Esophagus squamous epithelium (tissue), 5 donors: ENCODE data around the gene TRIOBP. TPM values are rescaled to one million over a fixed set of nuclear protein-coding genes. Genes with fewer than 3 reads are reported as not detected.
"Not testable (repeated sequence)": the region's sequence is repeated elsewhere in the genome, so short reads cannot be mapped to it uniquely, and the experiment has no call there.

ENCODE experiments used
- DNase-seq: peaks from one replicate; lab custom pipeline; 2025; lab: John Stamatoyannopoulos, UW
- H3K27ac ChIP-seq, 4 donors: fragments of 200-600 bp; sonication (generic); one replicate each; pipeline ENCODE4 v1.5.1; 2016 to 2019; ENCODE audit warnings: mild to moderate bottlenecking in 1 of 4
- H3K27me3 ChIP-seq, 4 donors: fragments of 200-600 bp; sonication (generic); 1 replicate in 3 of 4; 2 replicates in 1 of 4; pipeline versions ENCODE4 v1.5.1 to v1.6.0; 2017 to 2021; ENCODE audit warnings: antibody characterized with exemption in 1 of 4
- H3K36me3 ChIP-seq, 3 donors: fragments of 200-600 bp; sonication (generic); one replicate each; pipeline ENCODE4 v1.5.1; 2016 to 2019
- H3K4me1 ChIP-seq, 3 donors: fragments of 200-600 bp; sonication (generic); one replicate each; pipeline ENCODE4 v1.5.1; 2017 to 2019
- H3K4me3 ChIP-seq, 4 donors: fragments of 200-600 bp; sonication (generic); 1 replicate in 3 of 4; 2 replicates in 1 of 4; pipeline ENCODE4 v1.5.1; 2016 to 2019; ENCODE audit warnings: mild to moderate bottlenecking in 2 of 4, moderate library complexity in 1 of 4
- H3K9me3 ChIP-seq, 3 donors: fragments of 200-600 bp; sonication (generic); one replicate each; pipeline ENCODE4 v1.5.1; 2016 to 2019
- POLR2A ChIP-seq, 4 donors: fragments of 450-650 bp; IDR thresholded peaks; one replicate each; pipeline ENCODE4 v1.6.1; 2017; ENCODE audit warnings: antibody characterized with exemption in 4 of 4, mild to moderate bottlenecking in 4 of 4, moderate library complexity in 3 of 4
- WGBS, 2 donors: methylation state at CpG; one replicate each; pipeline ENCODE4 v1.1.5; 2018; 5-methylcytosine and 5-hydroxymethylcytosine counted together
- intact Hi-C: fragments of 100-400 bp; cut with DNase I; formaldehyde crosslinking; loops from one replicate; pipeline ENCODE4 v1.15.0; 2022
- total RNA-seq, 4 donors: library from RNA; depleted of rRNA; stranded (reverse); fragments of >200 nt; gene quantifications; one replicate each; pipeline ENCODE4 v1.1.0, GENCODE V29; 2016
- TF ChIP-seq, protein P1 (sequence below), 6 experiments: fragments of 450-650 bp in 4 of 6; fragments of 200-600 bp in 2 of 6; sonication (generic) in 2 of 6; IDR thresholded peaks; one replicate each; pipeline ENCODE4 v1.5.1; 2016 to 2019; ENCODE audit warnings: antibody characterized with exemption in 6 of 6, mild to moderate bottlenecking in 4 of 6, moderate library complexity in 4 of 6
- donor health status: DM: yes; HTN: yes; CAD: no.

The TRIOBP gene
- total RNA-seq, 4 donors from 2014 or later: 67.6 to 149 (median 108) TPM

DNA sequence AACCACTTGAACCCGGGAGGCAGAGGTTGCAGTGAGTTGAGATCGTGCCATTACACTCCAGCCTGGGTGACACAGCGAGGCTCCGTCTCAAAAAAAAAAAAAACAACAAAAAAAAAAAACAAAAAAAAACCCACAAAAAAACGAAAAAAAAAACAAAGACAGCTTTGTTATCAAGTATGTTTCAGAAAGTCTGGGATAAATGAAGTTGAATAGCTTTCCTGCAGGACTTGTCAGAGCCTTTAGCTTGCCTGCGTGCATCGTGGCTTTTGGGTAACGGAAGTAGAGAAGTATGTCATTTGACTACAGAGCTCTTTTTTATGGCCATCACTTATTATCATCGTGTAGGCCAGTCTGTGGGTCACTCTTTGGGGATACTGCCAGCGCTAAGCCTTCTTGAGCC lies 14.6 kb downstream of the TRIOBP start:
- intact Hi-C loops: no loop called here
- H3K36me3 ChIP-seq: peaks cover 0 to 4% (median 0%) of the 10 kb centered on the region in 3 donors
- peaks cover 0 to 16% (median 0%) of the 10 kb centered on the region in 3 donors for H3K4me1 ChIP-seq
- H3K4me3 ChIP-seq: no peak overlapping the region
- WGBS, 2 donors: 84% methylated on average over 7 to 10 of the region's 10 CpGs
- H3K9me3 ChIP-seq: no peaks in the 10 kb centered on the region
- H3K27ac ChIP-seq: no peak overlapping the region
- DNase-seq: no peak
- no peaks in the 10 kb centered on the region for H3K27me3 ChIP-seq
- no peak for TF ChIP-seq POLR2A (IDR thresholded peaks at IDR 0.05)
- TF ChIP-seq, protein P1, sequence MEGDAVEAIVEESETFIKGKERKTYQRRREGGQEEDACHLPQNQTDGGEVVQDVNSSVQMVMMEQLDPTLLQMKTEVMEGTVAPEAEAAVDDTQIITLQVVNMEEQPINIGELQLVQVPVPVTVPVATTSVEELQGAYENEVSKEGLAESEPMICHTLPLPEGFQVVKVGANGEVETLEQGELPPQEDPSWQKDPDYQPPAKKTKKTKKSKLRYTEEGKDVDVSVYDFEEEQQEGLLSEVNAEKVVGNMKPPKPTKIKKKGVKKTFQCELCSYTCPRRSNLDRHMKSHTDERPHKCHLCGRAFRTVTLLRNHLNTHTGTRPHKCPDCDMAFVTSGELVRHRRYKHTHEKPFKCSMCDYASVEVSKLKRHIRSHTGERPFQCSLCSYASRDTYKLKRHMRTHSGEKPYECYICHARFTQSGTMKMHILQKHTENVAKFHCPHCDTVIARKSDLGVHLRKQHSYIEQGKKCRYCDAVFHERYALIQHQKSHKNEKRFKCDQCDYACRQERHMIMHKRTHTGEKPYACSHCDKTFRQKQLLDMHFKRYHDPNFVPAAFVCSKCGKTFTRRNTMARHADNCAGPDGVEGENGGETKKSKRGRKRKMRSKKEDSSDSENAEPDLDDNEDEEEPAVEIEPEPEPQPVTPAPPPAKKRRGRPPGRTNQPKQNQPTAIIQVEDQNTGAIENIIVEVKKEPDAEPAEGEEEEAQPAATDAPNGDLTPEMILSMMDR (IDR thresholded peaks at IDR 0.05): no peak

GRCh38 chr22:37713761-37714160 lies 16.9 kb downstream of the TRIOBP start:
- H3K36me3 ChIP-seq: peaks cover 0 to 4% (median 0%) of the 10 kb centered on the region in 3 donors
- no peak for TF ChIP-seq POLR2A (IDR thresholded peaks at IDR 0.05)
- TF ChIP-seq, protein P1 (IDR thresholded peaks at IDR 0.05): no peak
- no peak overlapping the region for H3K27ac ChIP-seq
- intact Hi-C loops: no loop called here
- peaks cover 0 to 19% (median 0%) of the 10 kb centered on the region in 3 donors for H3K4me1 ChIP-seq
- no peaks in the 10 kb centered on the region for H3K9me3 ChIP-seq
- H3K27me3 ChIP-seq: no peaks in the 10 kb centered on the region
- DNase-seq: no peak
- WGBS, 2 donors: 89 to 93% methylated on average over 7 of the region's 7 CpGs
- no peak overlapping the region for H3K4me3 ChIP-seq

- WGBS, 2 donors: 83 to 89% methylated on average over 2 of the region's 2 CpGs
- TF ChIP-seq, protein P1 (IDR thresholded peaks at IDR 0.05): no peak
- no peak for TF ChIP-seq POLR2A (IDR thresholded peaks at IDR 0.05)
- H3K36me3 ChIP-seq: peaks cover 0 to 4% (median 0%) of the 10 kb centered on the region in 3 donors
- peaks cover 0 to 16% (median 0%) of the 10 kb centered on the region in 3 donors for H3K4me1 ChIP-seq
- H3K4me3 ChIP-seq: no peak overlapping the region
- DNase-seq: no peak
- H3K27ac ChIP-seq: no peak overlapping the region
- H3K27me3 ChIP-seq: no peaks in the 10 kb centered on the region
- intact Hi-C loops: no loop called here
- H3K9me3 ChIP-seq: no peaks in the 10 kb centered on the region
Observed at GRCh38 chr22:37714634-37715033, 17.8 kb downstream of the TRIOBP start.

DNA sequence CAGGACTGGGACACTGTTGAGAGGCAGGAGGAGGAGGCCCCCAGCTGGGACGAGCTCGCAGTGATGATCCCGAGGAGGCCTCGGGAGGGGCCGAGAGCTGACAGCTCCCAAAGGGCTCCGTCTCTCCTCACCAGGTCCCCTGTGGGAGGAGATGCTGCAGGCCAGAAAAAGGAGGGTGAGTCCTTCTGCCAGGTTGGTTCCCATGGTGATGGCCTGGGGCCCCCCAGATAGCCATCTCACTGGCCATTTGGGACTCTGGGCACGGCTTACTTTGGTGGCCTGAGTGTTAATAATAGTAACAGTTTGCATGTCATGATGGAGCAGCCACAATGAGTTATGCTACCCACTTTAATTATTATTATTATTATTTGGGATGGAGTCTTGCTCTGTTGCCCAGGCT lies 18.9 kb downstream of the TRIOBP start:
- WGBS, 2 donors: 93% methylated on average over 4 to 5 of the region's 7 CpGs
- Histone ChIP-seq H3K4me1 (peaks cover 0 to 9% (median 0%) of the 10 kb centered on the region in 3 donors), H3K27ac (no peak overlapping the region)

DNA sequence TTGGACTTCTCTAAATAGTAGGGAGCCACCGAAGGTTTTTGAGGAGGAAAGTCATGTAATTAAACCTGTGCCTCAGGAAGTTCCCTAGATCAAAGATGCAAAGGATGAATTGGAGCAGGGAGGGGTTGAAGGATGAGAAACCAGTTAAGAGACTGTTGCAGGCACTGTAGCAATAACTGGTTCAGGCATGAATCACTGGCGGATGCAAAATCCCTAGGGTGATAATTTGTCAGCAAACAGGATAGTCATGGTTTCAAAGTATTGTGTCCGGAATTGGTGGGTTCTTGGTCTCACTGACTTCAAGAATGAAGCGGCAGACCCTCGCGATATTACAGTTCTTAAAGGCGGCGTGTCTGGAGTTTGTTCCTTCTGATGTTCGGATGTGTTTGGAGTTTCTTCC lies 19.9 kb downstream of the TRIOBP start:
- Histone ChIP-seq H3K4me3 (no peak overlapping the region), H3K36me3 (peaks cover 0 to 4% (median 0%) of the 10 kb centered on the region in 3 donors), H3K27ac (no peak overlapping the region), H3K9me3 (no peaks in the 10 kb centered on the region), H3K27me3 (no peaks in the 10 kb centered on the region), H3K4me1 (peaks cover 0 to 7% (median 0%) of the 10 kb centered on the region in 3 donors)
- intact Hi-C loops: no loop called here
- DNase-seq: no peak
- WGBS, 2 donors: 65 to 71% methylated on average over 9 of the region's 9 CpGs
- TF ChIP-seq, protein P1 (IDR thresholded peaks at IDR 0.05): no peak
- TF ChIP-seq POLR2A (IDR thresholded peaks at IDR 0.05): no peak

More for the DNA sequence above, 18.9 kb downstream of the TRIOBP start:
- H3K36me3 ChIP-seq: peaks cover 0 to 4% (median 0%) of the 10 kb centered on the region in 3 donors
- no peaks in the 10 kb centered on the region for H3K27me3 ChIP-seq
- TF ChIP-seq, protein P1 (IDR thresholded peaks at IDR 0.05): no peak
- no peak for TF ChIP-seq POLR2A (IDR thresholded peaks at IDR 0.05)
- no peak overlapping the region for H3K4me3 ChIP-seq
- DNase-seq: no peak
- intact Hi-C loops: no loop called here
- no peaks in the 10 kb centered on the region for H3K9me3 ChIP-seq

GRCh38 chr22:37717235-37717634 lies 20.4 kb downstream of the TRIOBP start:
- H3K9me3 ChIP-seq, H3K36me3 ChIP-seq, H3K4me1 ChIP-seq, intact Hi-C loops, DNase-seq, H3K27me3 ChIP-seq, H3K4me3 ChIP-seq, H3K27ac ChIP-seq: not testable (repeated sequence)
- WGBS, 2 donors: 88 to 92% methylated on average over 6 of the region's 7 CpGs

DNA sequence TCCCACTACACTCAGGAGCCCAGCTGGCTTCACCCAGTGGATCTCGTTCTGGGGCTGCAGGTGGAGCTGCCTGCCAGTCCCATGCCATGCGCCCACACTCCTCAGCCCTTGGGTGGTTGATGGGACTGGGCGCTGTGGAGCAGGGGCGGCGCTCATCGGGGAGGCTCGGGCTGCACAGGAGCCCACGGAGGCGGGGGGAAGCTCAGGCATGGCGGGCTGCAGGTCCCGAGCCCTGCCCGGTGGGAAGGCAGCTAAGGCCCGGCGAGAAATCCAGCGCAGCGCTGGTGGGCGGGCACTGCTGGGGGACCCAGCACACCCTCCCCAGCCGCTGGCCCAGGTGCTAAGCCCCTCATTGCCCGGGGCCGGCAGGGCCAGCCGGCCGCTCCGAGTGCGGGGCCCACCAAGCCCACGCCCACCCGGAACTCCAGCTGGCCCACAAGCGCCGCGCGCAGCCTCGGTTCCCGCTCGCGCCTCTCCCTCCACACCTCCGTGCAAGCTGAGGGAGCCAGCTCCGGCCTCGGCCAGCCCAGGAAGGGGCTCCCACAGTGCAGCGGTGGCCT lies 21.0 kb downstream of the TRIOBP start:
- 90 to 100% methylated on average over 2 to 3 of the region's 38 CpGs for WGBS, 2 donors
- H3K27me3 ChIP-seq, intact Hi-C loops: not testable (repeated sequence)

More for the DNA sequence above, 21.0 kb downstream of the TRIOBP start:
- not testable (repeated sequence) for H3K27ac ChIP-seq, DNase-seq, H3K4me1 ChIP-seq, H3K36me3 ChIP-seq, H3K4me3 ChIP-seq, H3K9me3 ChIP-seq
